GM15510 (cell line): ENCODE results near the gene MYH16.

Experiments
- POLR2A ChIP-seq: IDR thresholded peaks from 3 replicates; pipeline ENCODE4 v1.6.1; 2011; ENCODE audit warnings: borderline replicate concordance; ENCODE audit not compliant: insufficient read length; ENCODE audit errors: extremely low read depth

Gene MYH16

GRCh38 chr7:99272476-99273045 lies at the start of gene MYH16:
MYH16 (plus strand) TSS chr7:99272839.
- no peak for TF ChIP-seq POLR2A

- no peak for TF ChIP-seq POLR2A
These were observed 47.8 kb upstream of the MYH16 start for GRCh38 chr7:99224899-99225265.

GRCh38 chr7:99229234-99229633 lies 43.4 kb upstream of the MYH16 start:
- TF ChIP-seq POLR2A = no peak

GRCh38 chr7:99232082-99232770 lies 40.4 kb upstream of the MYH16 start:
- TF ChIP-seq POLR2A = no peak

GRCh38 chr7:99234185-99234584 lies 38.5 kb upstream of the MYH16 start:
- TF ChIP-seq POLR2A = no peak

GRCh38 chr7:99235925-99236324 lies 36.7 kb upstream of the MYH16 start:
- TF ChIP-seq POLR2A = no peak

GRCh38 chr7:99238558-99239341 lies 33.9 kb upstream of the MYH16 start:
- TF ChIP-seq POLR2A = no peak

- no peak for TF ChIP-seq POLR2A
These were observed 30.0 kb upstream of the MYH16 start for GRCh38 chr7:99242682-99243081.

GRCh38 chr7:99243751-99244337 lies 28.8 kb upstream of the MYH16 start:
- no peak for TF ChIP-seq POLR2A

- no peak for TF ChIP-seq POLR2A
These were observed 27.7 kb upstream of the MYH16 start for GRCh38 chr7:99244939-99245338.

- no peak for TF ChIP-seq POLR2A
These were observed 24.1 kb upstream of the MYH16 start for GRCh38 chr7:99248391-99249095.

GRCh38 chr7:99249985-99250575 lies 22.6 kb upstream of the MYH16 start:
- TF ChIP-seq POLR2A = no peak

GRCh38 chr7:99252166-99252895 lies 20.3 kb upstream of the MYH16 start:
- TF ChIP-seq POLR2A = no peak

GRCh38 chr7:99253369-99253768 lies 19.3 kb upstream of the MYH16 start:
- no peak for TF ChIP-seq POLR2A
